Caco-2 (cell line): Measurements from ENCODE around the gene NDRG2. TPM values are rescaled to one million over a fixed set of nuclear protein-coding genes. Genes with fewer than 3 reads are reported as not detected.

ENCODE experiments used
- BruUV-seq: library from RNA; stranded (reverse); fragments of 400-500 nt; replicated peaks from 2 replicates; lab custom pipeline; 2021; lab: Mats Ljungman, UMichigan
- CTCF ChIA-PET: fragments of 300-600 bp; sonication (Branson Sonifier 250); formaldehyde crosslinking; loops from one replicate; lab custom pipeline; 2022; ENCODE audit warnings: antibody characterized with exemption; lab: Charles Lee
- POLR2A ChIA-PET: fragments of 300-600 bp; sonication (Branson Sonifier 250); formaldehyde crosslinking; loops from one replicate; lab custom pipeline; 2022; ENCODE audit warnings: antibody characterized with exemption; lab: Charles Lee
- DNase-seq, 2 experiments: peaks; one replicate each; pipeline versions ENCODE4 v3.0.0 to v3.0.0-alpha.2; 2020 to 2022
- H3K27me3 ChIP-seq: replicated peaks from 2 replicates; pipeline ENCODE4 v1.6.0; 2011; ENCODE audit warnings: low read length; ENCODE audit not compliant: control insufficient read depth, insufficient read depth
- H3K36me3 ChIP-seq: 2 replicates; pipeline ENCODE4 v1.5.1; 2011; ENCODE audit warnings: low read length; ENCODE audit not compliant: control insufficient read depth, insufficient read depth
- H3K4me1 ChIP-seq: fragments of 250-450 bp; sonication (Bioruptor Pico); 2 replicates; pipeline ENCODE4 v1.5.1; 2020; ENCODE audit warnings: mild to moderate bottlenecking
- H3K4me3 ChIP-seq: 2 replicates; pipeline ENCODE4 v1.5.1; 2011; ENCODE audit warnings: low read depth, mild to moderate bottlenecking, control low read depth, low read length
- H3K9me3 ChIP-seq: fragments of 250-450 bp; sonication (Bioruptor Pico); 2 replicates; pipeline ENCODE4 v1.5.1; 2020; ENCODE audit warnings: mild to moderate bottlenecking, moderate library complexity
- H3K27ac Mint-ChIP-seq: one replicate; pipeline ENCODE4 v1.8.0; 2022; ENCODE audit warnings: mixed read lengths; ENCODE audit not compliant: unreplicated experiment
- H3K27me3 Mint-ChIP-seq: one replicate; pipeline ENCODE4 v1.8.0; 2022; ENCODE audit warnings: mixed read lengths; ENCODE audit not compliant: insufficient read depth, unreplicated experiment
- H3K36me3 Mint-ChIP-seq: one replicate; pipeline ENCODE4 v1.8.0; 2022; ENCODE audit warnings: mild to moderate bottlenecking, mixed read lengths; ENCODE audit not compliant: insufficient read depth, unreplicated experiment
- H3K4me1 Mint-ChIP-seq: one replicate; pipeline ENCODE4 v1.8.0; 2022; ENCODE audit warnings: low read depth, mixed read lengths; ENCODE audit not compliant: unreplicated experiment
- H3K4me3 Mint-ChIP-seq: one replicate; pipeline ENCODE4 v1.8.0; 2022; ENCODE audit warnings: mild to moderate bottlenecking, moderate library complexity, mixed read lengths; ENCODE audit not compliant: unreplicated experiment
- H3K9me3 Mint-ChIP-seq: one replicate; pipeline ENCODE4 v1.8.0; 2022; ENCODE audit warnings: mixed read lengths; ENCODE audit not compliant: unreplicated experiment
- CTCF ChIP-seq, 2 experiments: fragments of 200-600 bp in 1 of 2; IDR thresholded peaks; 1 replicate in 1 of 2; 2 replicates in 1 of 2; pipeline versions ENCODE4 v1.5.1 to v1.8.0; 2011 to 2022; ENCODE audit warnings: antibody characterized with exemption in 1 of 2, control low read depth in 1 of 2, inconsistent platforms in 1 of 2, low read depth in 1 of 2, low read length in 1 of 2, mild to moderate bottlenecking in 1 of 2, moderate library complexity in 1 of 2; ENCODE audit not compliant: insufficient read depth in 1 of 2, severe bottlenecking in 1 of 2, unreplicated experiment in 1 of 2
- intact Hi-C: fragments of 100-400 bp; cut with micrococcal nuclease; formaldehyde crosslinking; loops from one replicate; pipeline ENCODE4 v1.10.0; 2022; ENCODE audit not compliant: unreplicated experiment
- total RNA-seq: library from RNA; stranded (reverse); gene quantifications from 2 replicates; pipeline ENCODE4 v1.2.3, GENCODE V29; 2022

The NDRG2 gene
- total RNA-seq, 1 experiment from 2014 or later, result 17.7 TPM

DNA sequence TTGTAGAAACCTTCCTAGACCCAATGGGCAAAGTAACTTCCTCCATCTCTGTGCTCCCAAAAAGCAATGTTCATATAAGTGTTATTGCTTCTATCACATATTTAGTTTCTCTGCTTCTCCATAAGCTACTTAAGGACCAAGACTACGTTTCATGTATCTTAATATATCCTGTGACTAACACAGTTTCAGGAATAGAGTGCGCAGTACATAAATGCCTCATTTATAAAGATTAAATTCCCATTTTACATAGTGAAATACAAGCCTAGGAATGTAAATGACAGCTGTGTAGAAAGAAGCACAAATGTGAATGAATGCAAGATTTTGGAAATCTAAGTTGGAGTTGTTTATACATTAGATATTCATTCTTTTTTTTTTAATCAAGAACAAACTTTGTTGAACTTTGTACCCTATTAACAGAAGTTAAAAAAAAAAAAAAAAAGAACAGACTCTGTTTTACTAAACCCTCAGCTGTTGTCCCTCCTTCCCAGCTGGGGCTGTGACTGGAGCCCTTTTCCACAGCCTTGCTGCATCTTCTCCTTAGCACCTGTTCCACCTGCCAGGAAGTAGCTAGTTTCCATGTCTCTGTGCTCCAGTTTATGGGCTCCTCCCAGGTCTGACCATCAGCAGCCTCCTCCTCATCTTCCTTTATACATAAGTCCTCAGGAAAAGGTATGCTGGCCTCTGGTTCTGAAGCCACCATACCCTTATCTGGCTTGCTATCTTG is 42.1 kb downstream of the NDRG2 start:
- CTCF ChIA-PET, result interaction anchor here (0.6 to 1.8 kb wide), 4 partner anchors 10 to 346 kb away, joined by 3 to 11 read pairs (median 4); no protein-coding TSS in a partner anchor
- peaks cover 9% of the 10 kb centered on the region; the same call in 1 of the 2 replicates for H3K4me1 ChIP-seq
- Mint-ChIP-seq H3K27me3 (no peaks in the 10 kb centered on the region), H3K36me3 (no peaks in the 10 kb centered on the region), H3K4me3 (no peak overlapping the region), H3K9me3 (no peaks in the 10 kb centered on the region), H3K27ac (no peak overlapping the region), H3K4me1 (peaks cover under 1% of the 10 kb centered on the region)
- no TSS peak for BruUV-seq
- no peaks in the 10 kb centered on the region for H3K9me3 ChIP-seq
- H3K4me3 ChIP-seq, result no peak overlapping the region
- TF ChIP-seq CTCF (IDR thresholded peaks at IDR 0.05; ENCODE audit: insufficient read depth in 1 of 2, low read depth in 1 of 2, low read length in 1 of 2, severe bottlenecking in 1 of 2, unreplicated experiment in 1 of 2), result no peak
- intact Hi-C loops, result no loop called here
- DNase-seq, result no peak
- H3K27me3 ChIP-seq, result no peaks in the 10 kb centered on the region
- POLR2A ChIA-PET, result no interaction called here
- no peaks in the 10 kb centered on the region for H3K36me3 ChIP-seq

- ChIA-PET CTCF (interaction anchor here (0.5 kb wide), 1 partner anchor 9 kb away, joined by 3 read pairs; no protein-coding TSS in a partner anchor), POLR2A (no interaction called here)
- intact Hi-C loops, result no loop called here
- H3K9me3 ChIP-seq, result no peaks in the 10 kb centered on the region
- H3K4me3 ChIP-seq, result no peak overlapping the region
- no peaks in the 10 kb centered on the region for H3K27me3 ChIP-seq
- BruUV-seq, result no TSS peak
- Mint-ChIP-seq H3K4me1 (peaks cover 14% of the 10 kb centered on the region), H3K27me3 (no peaks in the 10 kb centered on the region), H3K9me3 (no peaks in the 10 kb centered on the region), H3K36me3 (no peaks in the 10 kb centered on the region), H3K4me3 (no peak overlapping the region), H3K27ac (no peak overlapping the region)
- no peaks in the 10 kb centered on the region for H3K36me3 ChIP-seq
- peaks cover 13% of the 10 kb centered on the region for H3K4me1 ChIP-seq
- DNase-seq, result no peak
- no peak for TF ChIP-seq CTCF (IDR thresholded peaks at IDR 0.05; ENCODE audit: insufficient read depth in 1 of 2, low read depth in 1 of 2, low read length in 1 of 2, severe bottlenecking in 1 of 2, unreplicated experiment in 1 of 2)
Measured at GRCh38 chr14:20980906-20981305, 44.0 kb downstream of the NDRG2 start.

- H3K4me3 Mint-ChIP-seq, result no peak overlapping the region
- peaks cover 29% of the 10 kb centered on the region for H3K4me1 ChIP-seq
- TF ChIP-seq CTCF (IDR thresholded peaks at IDR 0.05; ENCODE audit: insufficient read depth in 1 of 2, low read depth in 1 of 2, low read length in 1 of 2, severe bottlenecking in 1 of 2, unreplicated experiment in 1 of 2), result no peak
- H3K4me1 Mint-ChIP-seq, result peaks cover 18% of the 10 kb centered on the region
- no peaks in the 10 kb centered on the region for H3K9me3 ChIP-seq
- no peaks in the 10 kb centered on the region for H3K27me3 ChIP-seq
- no peaks in the 10 kb centered on the region for H3K27me3 Mint-ChIP-seq
- no peaks in the 10 kb centered on the region for H3K9me3 Mint-ChIP-seq
- no peaks in the 10 kb centered on the region for H3K36me3 ChIP-seq
- BruUV-seq, result no TSS peak
- ChIA-PET CTCF (interaction anchor here (0.6 kb wide), 1 partner anchor 108 kb away, joined by 3 read pairs; no protein-coding TSS in a partner anchor), POLR2A (no interaction called here)
- no peaks in the 10 kb centered on the region for H3K36me3 Mint-ChIP-seq
- intact Hi-C loops, result no loop called here
- no peak for DNase-seq
- no peak overlapping the region for H3K27ac Mint-ChIP-seq
- no peak overlapping the region for H3K4me3 ChIP-seq
Measured at GRCh38 chr14:20978687-20979086, 46.2 kb downstream of the NDRG2 start.
